Measurements from ENCODE around the gene DENND2C. TPM values are rescaled to one million over a fixed set of nuclear protein-coding genes. Genes with fewer than 3 reads are reported as not detected.

Gene DENND2C
- total RNA-seq, 1 donor from 2014 or later: 3.2 TPM

DNA sequence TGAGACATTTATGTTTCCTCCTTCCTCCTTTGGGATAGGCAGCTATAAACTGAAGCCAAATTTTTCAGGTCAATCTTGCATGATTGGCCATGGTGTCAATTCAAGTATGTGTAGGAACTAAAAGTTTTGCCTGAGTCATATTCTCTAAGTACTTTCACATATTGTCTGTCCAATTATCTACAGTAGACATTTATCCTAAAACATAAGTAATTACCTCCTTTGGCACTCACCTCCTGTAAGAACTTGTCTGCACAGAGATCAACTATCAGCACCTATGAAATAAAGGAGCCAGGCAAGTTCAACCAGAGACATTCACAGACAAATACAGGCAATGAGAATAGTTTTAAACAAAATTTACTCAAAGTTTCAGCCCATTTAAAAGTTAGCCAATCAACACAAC, 74.2 kb downstream of the DENND2C start:
- Histone ChIP-seq H3K4me1 (peaks cover 14% of the 10 kb centered on the region), H3K36me3 (peaks cover 71% of the 10 kb centered on the region), H3K27ac (replicated peaks) (no peak overlapping the region), H3K9me3 (replicated peaks) (no peaks in the 10 kb centered on the region), H3K27me3 (ENCODE audit: low read depth) (no peaks in the 10 kb centered on the region), H3K4me3 (no peak overlapping the region)
- DNase-seq: no peak
- intact Hi-C loops (cut with micrococcal nuclease): no loop called here
- TF ChIP-seq, protein P1, sequence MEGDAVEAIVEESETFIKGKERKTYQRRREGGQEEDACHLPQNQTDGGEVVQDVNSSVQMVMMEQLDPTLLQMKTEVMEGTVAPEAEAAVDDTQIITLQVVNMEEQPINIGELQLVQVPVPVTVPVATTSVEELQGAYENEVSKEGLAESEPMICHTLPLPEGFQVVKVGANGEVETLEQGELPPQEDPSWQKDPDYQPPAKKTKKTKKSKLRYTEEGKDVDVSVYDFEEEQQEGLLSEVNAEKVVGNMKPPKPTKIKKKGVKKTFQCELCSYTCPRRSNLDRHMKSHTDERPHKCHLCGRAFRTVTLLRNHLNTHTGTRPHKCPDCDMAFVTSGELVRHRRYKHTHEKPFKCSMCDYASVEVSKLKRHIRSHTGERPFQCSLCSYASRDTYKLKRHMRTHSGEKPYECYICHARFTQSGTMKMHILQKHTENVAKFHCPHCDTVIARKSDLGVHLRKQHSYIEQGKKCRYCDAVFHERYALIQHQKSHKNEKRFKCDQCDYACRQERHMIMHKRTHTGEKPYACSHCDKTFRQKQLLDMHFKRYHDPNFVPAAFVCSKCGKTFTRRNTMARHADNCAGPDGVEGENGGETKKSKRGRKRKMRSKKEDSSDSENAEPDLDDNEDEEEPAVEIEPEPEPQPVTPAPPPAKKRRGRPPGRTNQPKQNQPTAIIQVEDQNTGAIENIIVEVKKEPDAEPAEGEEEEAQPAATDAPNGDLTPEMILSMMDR (IDR thresholded peaks at IDR 0.05; ENCODE audit: borderline replicate concordance): no peak

DNA sequence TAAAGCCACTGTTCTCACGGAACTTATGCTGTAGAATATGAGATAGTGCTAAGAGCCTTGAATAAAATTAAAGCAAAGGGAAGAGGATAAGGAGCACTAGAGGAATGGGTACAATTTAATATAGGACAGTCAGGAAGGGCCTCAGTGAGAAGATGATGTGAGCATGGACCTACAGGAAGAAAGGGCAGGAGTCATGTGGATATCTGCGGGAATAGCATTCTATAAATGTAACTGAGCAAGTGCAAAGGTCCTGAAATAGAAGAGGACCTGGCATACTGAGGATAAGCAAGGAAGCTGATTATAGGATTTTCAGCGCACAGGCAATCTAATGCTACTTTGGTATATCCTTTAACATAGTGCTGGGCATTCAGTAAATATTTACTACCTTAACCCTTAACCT, 75.8 kb downstream of the DENND2C start:
- Histone ChIP-seq H3K27me3 (ENCODE audit: low read depth) (no peaks in the 10 kb centered on the region), H3K36me3 (peaks cover 57% of the 10 kb centered on the region), H3K4me1 (peaks cover 14% of the 10 kb centered on the region), H3K4me3 (no peak overlapping the region), H3K27ac (replicated peaks) (peak overlapping the region; percentile 45), H3K9me3 (replicated peaks) (no peaks in the 10 kb centered on the region)
- intact Hi-C loops (cut with micrococcal nuclease): no loop called here
- TF ChIP-seq, protein P1 (IDR thresholded peaks at IDR 0.05; ENCODE audit: borderline replicate concordance): no peak
- no peak for DNase-seq

DNA sequence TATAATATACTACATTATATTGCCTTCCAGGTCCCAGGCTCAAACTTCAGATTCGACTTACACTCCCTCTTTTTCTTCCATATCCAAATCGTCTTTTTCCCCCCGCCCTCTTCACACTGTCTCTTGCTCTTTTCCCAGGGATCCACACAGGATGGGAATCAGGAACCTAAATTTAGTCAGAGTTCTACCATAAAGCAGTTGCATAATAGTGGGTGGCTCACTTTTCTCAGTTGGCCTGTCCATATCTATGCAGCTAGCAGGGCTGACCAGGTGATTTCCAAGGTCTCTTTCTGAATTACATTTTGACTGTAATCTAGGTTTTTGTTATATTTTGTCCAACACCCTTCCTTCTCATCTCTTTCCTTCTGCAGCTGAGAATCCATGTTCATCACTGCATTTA, 80.7 kb downstream of the DENND2C start:
- Histone ChIP-seq H3K27ac (replicated peaks) (peak overlapping the region; percentile 68), H3K9me3 (replicated peaks) (no peaks in the 10 kb centered on the region), H3K27me3 (ENCODE audit: low read depth) (no peaks in the 10 kb centered on the region), H3K4me3 (no peak overlapping the region), H3K36me3 (peaks cover 18% of the 10 kb centered on the region), H3K4me1 (peaks cover 21% of the 10 kb centered on the region)
- intact Hi-C loops (cut with micrococcal nuclease): no loop called here
- DNase-seq: no peak
- TF ChIP-seq, protein P1 (IDR thresholded peaks at IDR 0.05; ENCODE audit: borderline replicate concordance): no peak

DNA sequence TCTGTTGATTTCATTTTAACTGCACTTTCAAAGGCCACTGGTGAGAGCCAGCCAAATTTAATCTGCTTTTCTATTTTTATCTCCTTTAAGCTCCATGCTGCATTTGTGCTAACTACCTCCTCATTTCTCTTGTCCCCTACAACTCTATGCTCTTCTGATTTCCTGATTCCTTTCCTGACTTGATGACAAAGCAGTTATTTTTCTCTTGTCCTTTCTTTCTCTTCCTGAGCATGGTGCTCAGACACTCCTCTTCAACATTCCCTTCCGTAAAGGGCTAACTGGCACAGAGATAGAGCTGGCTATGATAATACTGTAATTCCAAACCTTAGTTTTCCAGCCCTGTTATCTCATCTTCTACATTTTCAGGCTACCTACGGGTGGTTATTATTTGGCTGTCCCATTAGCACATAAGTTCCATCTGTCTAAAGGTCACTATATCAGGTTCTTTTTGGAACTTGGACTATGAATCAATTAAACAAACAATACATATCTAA, 81.6 kb downstream of the DENND2C start:
- peak overlapping the region; percentile 68 for H3K27ac ChIP-seq (replicated peaks)
- no peaks in the 10 kb centered on the region for H3K27me3 ChIP-seq (ENCODE audit: low read depth)
- DNase-seq: no peak
- H3K4me1 ChIP-seq: peaks cover 14% of the 10 kb centered on the region
- H3K36me3 ChIP-seq: peaks cover 9% of the 10 kb centered on the region
- H3K4me3 ChIP-seq: peak overlapping the region; percentile 13
- H3K9me3 ChIP-seq (replicated peaks): no peaks in the 10 kb centered on the region
- TF ChIP-seq, protein P1 (IDR thresholded peaks at IDR 0.05; ENCODE audit: borderline replicate concordance): no peak
- intact Hi-C loops (cut with micrococcal nuclease): no loop called here

DNA sequence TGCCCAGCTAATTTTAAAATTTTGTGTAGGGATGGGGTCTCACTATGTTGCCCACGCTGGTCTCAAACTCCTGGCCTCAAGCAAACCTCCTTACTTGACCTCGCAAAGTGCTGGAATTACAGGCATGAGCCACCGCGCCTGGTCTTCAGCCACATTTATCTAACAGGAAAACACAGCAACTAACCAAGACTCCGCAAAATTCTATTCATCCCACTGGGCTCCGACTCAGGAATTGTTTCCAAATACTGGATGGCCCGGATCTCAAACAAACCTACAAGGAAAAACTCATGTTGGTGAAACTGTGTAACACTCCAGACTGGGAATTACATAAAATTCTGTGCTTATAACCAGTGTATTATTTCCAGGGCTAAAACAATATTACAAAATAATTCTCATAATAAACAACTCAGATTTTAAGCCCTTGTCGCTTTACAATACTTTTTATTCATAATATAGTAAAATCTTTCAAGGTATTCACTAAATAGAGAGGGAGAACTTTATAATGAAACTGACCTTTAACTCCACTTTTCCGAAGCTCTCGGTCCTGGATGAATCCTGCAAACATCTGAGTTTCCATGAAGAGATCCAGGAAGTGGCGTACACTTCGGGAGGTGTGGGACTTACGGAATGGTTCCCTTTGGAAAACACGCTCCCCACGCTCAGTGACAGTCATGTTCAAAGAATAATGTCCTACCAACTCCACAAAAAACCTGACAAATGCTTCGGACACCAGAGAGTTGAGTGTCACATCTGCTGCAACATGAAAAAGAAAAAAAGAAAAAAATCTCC, 82.5 kb downstream of the DENND2C start:
- Histone ChIP-seq H3K4me3 (peak overlapping the region; percentile 13), H3K27ac (replicated peaks) (peak overlapping the region; percentile 68), H3K36me3 (peaks cover 2% of the 10 kb centered on the region), H3K4me1 (peaks cover 16% of the 10 kb centered on the region), H3K27me3 (ENCODE audit: low read depth) (no peaks in the 10 kb centered on the region), H3K9me3 (replicated peaks) (no peaks in the 10 kb centered on the region)
- DNase-seq: no peak
- TF ChIP-seq, protein P1 (IDR thresholded peaks at IDR 0.05; ENCODE audit: borderline replicate concordance): no peak
- intact Hi-C loops (cut with micrococcal nuclease): no loop called here
